Measurements from ENCODE around the gene SLC6A3. TPM values are rescaled to one million over a fixed set of nuclear protein-coding genes. Genes with fewer than 3 reads are reported as not detected.
"Not testable (repeated sequence)": the region's sequence is repeated elsewhere in the genome, so short reads cannot be mapped to it uniquely, and the experiment has no call there.

SLC6A3 gene
- total and polyA plus RNA-seq, 12 donors, result 0.04 to 0.19 (median 0.18) TPM; not detected in 9

GRCh38 chr5:1363160-1363559 is 82.1 kb downstream of the SLC6A3 start:
- H3K4me3 ChIP-seq, result no peak overlapping the region
- H3K4me1 ChIP-seq, result no peaks in the 10 kb centered on the region
- ATAC-seq, result no peak
- no peak for DNase-seq
- no peak for TF ChIP-seq CTCF (IDR thresholded peaks at IDR 0.05)
- WGBS, 2 donors, result 47 to 52% methylated on average over 6 of the region's 6 CpGs
- H3K27ac ChIP-seq, result no peak overlapping the region
- intact Hi-C loops (cut with DNase I), result no loop called here
- peaks cover 0 to 84% (median 67%) of the 10 kb centered on the region in 7 donors for H3K27me3 ChIP-seq
- no peaks in the 10 kb centered on the region for H3K36me3 ChIP-seq
- no peaks in the 10 kb centered on the region for H3K9me3 ChIP-seq

GRCh38 chr5:1362242-1363015 is 82.8 kb downstream of the SLC6A3 start:
- peaks cover 0 to 84% (median 70%) of the 10 kb centered on the region in 7 donors for H3K27me3 ChIP-seq
- no peak for TF ChIP-seq CTCF (IDR thresholded peaks at IDR 0.05)
- no peak overlapping the region for H3K4me3 ChIP-seq
- H3K27ac ChIP-seq, result no peak overlapping the region
- no peaks in the 10 kb centered on the region for H3K4me1 ChIP-seq
- intact Hi-C loops (cut with DNase I), result no loop called here
- WGBS, 2 donors, result 79 to 83% methylated on average over 29 of the region's 29 CpGs
- no peak for ATAC-seq
- no peaks in the 10 kb centered on the region for H3K9me3 ChIP-seq
- H3K36me3 ChIP-seq, result no peaks in the 10 kb centered on the region
- DNase-seq, result no peak

- Histone ChIP-seq H3K9me3 (no peaks in the 10 kb centered on the region), H3K4me3 (no peak overlapping the region), H3K27ac (no peak overlapping the region), H3K4me1 (no peaks in the 10 kb centered on the region), H3K27me3 (peaks cover 0 to 91% (median 70%) of the 10 kb centered on the region in 7 donors), H3K36me3 (no peaks in the 10 kb centered on the region)
- DNase-seq, result no peak
- intact Hi-C loops (cut with DNase I), result no loop called here
- 67 to 79% methylated on average over 4 of the region's 4 CpGs for WGBS, 2 donors
- ATAC-seq, result no peak
- no peak for TF ChIP-seq CTCF (IDR thresholded peaks at IDR 0.05)
Observed at GRCh38 chr5:1360861-1361260, 84.4 kb downstream of the SLC6A3 start.

GRCh38 chr5:1360367-1360766 is 84.9 kb downstream of the SLC6A3 start:
- H3K4me3 ChIP-seq; ATAC-seq; H3K36me3 ChIP-seq; DNase-seq; H3K27ac ChIP-seq; H3K4me1 ChIP-seq; intact Hi-C loops (cut with DNase I); H3K9me3 ChIP-seq: not testable (repeated sequence)
- WGBS, 2 donors, result 79 to 83% methylated on average over 7 of the region's 7 CpGs
- H3K27me3 ChIP-seq, result peaks cover 0 to 88% (median 69%) of the 10 kb centered on the region in 7 donors

- Histone ChIP-seq H3K4me1 (no peaks in the 10 kb centered on the region), H3K36me3 (no peaks in the 10 kb centered on the region), H3K9me3 (no peaks in the 10 kb centered on the region), H3K4me3 (no peak overlapping the region), H3K27ac (no peak overlapping the region), H3K27me3 (peaks cover 0 to 83% (median 66%) of the 10 kb centered on the region in 7 donors)
- no peak for DNase-seq
- WGBS, 2 donors, result 79 to 87% methylated on average over 11 of the region's 11 CpGs
- intact Hi-C loops (cut with DNase I), result no loop called here
- no peak for TF ChIP-seq CTCF (IDR thresholded peaks at IDR 0.05)
- no peak for ATAC-seq
Observed at GRCh38 chr5:1359713-1360112, 85.5 kb downstream of the SLC6A3 start.
